KOPT-K1 (cell line): ENCODE measurements around the gene TTLL7.

Experiments
- H3K27ac ChIP-seq: fragments of 200-600 bp; sonication (generic); 2 replicates; pipeline ENCODE4 v1.5.1; 2016; ENCODE audit warnings: antibody characterized with exemption, mild to moderate bottlenecking, low read depth, low read length; ENCODE audit not compliant: poor library complexity, severe bottlenecking
- H3K36me3 ChIP-seq: fragments of 200-600 bp; sonication (generic); 2 replicates; pipeline ENCODE4 v1.5.1; 2017; ENCODE audit warnings: antibody characterized with exemption, mild to moderate bottlenecking, low read length, moderate library complexity; ENCODE audit not compliant: insufficient read depth
- H3K9me3 ChIP-seq: fragments of 200-600 bp; sonication (generic); 2 replicates; pipeline ENCODE4 v1.5.1; 2017; ENCODE audit warnings: antibody characterized with exemption, low read length, mild to moderate bottlenecking; ENCODE audit not compliant: insufficient read depth, poor library complexity, severe bottlenecking

TTLL7 gene, protein sequence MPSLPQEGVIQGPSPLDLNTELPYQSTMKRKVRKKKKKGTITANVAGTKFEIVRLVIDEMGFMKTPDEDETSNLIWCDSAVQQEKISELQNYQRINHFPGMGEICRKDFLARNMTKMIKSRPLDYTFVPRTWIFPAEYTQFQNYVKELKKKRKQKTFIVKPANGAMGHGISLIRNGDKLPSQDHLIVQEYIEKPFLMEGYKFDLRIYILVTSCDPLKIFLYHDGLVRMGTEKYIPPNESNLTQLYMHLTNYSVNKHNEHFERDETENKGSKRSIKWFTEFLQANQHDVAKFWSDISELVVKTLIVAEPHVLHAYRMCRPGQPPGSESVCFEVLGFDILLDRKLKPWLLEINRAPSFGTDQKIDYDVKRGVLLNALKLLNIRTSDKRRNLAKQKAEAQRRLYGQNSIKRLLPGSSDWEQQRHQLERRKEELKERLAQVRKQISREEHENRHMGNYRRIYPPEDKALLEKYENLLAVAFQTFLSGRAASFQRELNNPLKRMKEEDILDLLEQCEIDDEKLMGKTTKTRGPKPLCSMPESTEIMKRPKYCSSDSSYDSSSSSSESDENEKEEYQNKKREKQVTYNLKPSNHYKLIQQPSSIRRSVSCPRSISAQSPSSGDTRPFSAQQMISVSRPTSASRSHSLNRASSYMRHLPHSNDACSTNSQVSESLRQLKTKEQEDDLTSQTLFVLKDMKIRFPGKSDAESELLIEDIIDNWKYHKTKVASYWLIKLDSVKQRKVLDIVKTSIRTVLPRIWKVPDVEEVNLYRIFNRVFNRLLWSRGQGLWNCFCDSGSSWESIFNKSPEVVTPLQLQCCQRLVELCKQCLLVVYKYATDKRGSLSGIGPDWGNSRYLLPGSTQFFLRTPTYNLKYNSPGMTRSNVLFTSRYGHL

DNA sequence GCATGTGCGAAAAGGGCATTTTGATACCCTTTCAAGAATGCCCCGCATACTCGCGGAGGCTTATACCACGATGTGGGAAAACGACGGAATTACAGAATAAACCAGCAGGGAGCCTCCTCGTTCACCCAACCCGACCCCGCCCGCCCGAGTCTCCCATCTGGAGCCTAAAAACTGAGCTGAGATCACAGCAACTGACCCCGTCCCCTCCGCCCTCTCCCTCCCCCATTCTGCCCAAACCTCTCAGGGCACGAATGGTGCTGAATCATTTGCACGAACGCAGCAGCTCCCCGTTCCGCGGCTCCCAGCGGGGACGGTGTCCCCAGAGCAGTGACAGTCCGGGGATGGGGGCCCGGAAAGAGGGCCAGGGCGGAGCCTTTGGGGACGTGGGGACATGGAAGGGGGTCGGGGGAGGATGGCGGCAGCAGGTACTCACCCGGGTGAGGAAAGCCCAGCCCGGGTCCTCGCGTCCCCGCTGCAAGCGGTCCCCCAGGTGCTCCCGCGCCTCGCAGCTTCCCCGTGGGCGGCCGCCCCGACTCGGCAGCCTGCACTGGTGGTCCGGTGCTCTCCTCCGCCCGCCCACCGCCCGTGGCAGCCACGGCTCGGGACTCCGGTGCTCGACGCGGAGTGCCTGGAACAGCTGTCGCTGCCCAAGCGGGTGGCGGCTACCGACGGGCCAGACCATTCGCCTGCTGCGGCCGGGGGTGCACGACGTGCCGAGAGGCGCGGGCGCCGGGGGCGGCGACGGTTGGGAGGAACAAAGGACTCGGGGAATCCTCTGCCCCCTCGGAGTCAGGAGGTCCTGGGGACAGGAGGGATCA lies at the start of gene TTLL7:
TSS of gene TTLL7 (minus strand) at position 635 of the 818 bp plus-strand sequence. CDS start 46,921 bp downstream, outside the sequence.
- Histone ChIP-seq H3K36me3 (no peaks in the 10 kb centered on the region), H3K27ac (peak within 1 kb of the TSS; percentile 40), H3K9me3 (no peaks in the 10 kb centered on the region)

DNA sequence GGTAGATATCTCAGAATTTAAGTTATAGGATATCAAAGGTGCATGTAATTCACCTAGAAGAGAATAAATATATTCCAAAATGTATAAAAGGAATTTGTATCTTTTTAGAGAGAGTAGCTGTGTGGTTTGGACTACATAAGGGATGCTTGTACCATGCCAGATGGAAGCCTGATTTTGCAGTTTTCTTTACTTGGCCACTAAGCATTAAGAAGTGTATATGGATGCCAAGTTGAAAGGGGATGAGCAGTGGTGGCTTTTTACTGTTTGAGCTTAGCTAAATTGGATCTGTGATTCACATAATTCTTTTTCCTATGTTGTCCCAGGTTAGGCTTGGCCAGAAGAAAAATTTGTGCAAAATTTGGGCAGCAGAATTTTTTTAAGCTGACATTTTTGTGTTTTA lies 43.5 kb upstream of the TTLL7 start:
- Histone ChIP-seq H3K27ac (no peak overlapping the region), H3K36me3 (no peaks in the 10 kb centered on the region), H3K9me3 (no peaks in the 10 kb centered on the region)

DNA sequence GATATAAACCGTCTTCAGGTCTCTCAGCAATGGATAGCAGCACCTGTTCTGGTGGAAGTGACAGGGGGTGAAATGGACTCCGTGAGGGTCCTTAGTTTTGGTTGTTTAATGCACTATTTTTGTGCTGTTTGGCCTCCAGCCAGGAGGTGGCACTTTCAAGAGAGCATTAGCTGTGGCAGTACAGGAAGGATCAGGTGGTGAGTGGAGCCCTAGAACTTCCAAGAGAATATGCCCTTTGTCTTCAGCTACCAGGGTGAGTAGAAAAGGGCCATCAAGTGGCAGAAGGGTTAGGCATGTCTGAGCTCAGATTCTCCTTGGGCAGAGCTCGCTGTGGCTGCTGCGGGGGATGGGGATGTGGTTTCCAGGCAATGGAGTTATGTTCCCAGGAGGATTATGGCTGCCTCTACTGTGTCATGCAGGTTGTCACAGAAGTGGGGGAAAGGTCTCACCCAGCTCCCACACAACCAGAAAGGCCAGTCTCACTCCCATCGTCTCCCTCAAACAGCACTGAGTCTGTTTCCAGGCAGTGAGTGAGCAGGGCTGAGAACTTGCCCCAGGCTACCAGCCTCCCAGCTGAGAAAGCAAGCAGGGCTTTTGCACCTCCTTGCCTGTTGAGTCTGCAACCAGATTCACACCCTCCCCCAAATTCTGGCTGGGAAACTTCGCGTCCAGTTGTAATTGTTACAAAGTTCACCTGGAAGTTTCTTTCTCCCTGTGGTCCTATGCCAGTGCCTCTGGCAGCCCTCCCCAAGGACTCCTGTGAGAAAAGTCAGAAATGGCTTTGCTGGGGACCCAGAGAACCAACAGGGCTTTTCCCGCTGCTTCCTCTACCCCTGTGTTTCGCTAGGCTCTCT lies 39.1 kb upstream of the TTLL7 start:
- no peak overlapping the region for H3K27ac ChIP-seq
- no peaks in the 10 kb centered on the region for H3K36me3 ChIP-seq
- peaks cover 5% of the 10 kb centered on the region for H3K9me3 ChIP-seq

DNA sequence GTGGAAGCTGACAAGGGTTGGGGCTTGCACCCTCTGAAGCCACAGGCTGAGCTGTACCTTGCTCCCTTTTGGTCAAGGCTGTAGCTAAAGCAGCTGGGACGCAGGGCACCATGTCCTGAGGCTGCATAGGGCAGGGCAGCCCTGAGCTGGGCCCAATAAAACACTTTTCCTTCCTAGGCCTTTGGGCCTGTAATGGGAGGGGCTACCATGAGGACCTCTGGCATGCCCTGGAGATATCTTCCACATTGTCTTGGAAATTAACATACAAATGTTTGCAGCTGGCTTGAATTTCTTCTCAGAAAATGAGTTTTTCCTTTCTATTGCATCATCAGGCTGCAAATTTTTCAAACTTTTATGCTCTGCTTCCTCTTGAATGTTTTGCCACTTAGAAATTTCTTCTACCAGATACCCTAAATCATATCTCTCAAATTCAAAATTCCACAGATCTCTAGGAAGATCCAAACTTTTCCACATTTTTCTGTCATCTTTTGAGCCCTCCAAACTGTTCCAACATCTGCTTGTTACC lies 32.9 kb upstream of the TTLL7 start:
- no peak overlapping the region for H3K27ac ChIP-seq
- peaks cover 5% of the 10 kb centered on the region for H3K9me3 ChIP-seq
- H3K36me3 ChIP-seq = no peaks in the 10 kb centered on the region

DNA sequence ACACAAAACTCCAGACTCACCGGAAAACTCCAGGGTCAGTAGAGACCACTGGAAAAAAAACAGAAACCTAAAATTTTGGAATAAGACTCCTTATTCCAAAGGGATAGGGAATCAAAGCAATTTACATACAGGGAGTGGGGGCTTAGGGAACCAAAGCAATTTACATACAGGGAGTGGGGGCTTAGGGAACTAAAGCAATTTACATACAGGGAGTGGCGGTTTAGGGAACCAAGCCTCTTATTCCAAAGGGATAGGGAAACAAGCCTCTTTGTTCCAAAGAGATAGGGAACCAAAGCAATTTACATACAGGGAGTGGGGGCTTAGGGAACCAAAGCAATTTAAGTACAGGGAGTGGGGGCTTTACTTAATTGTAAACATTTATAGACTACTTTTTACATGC lies 28.4 kb upstream of the TTLL7 start:
- H3K27ac ChIP-seq = no peak overlapping the region
- H3K36me3 ChIP-seq = no peaks in the 10 kb centered on the region
- peaks cover 2% of the 10 kb centered on the region for H3K9me3 ChIP-seq

DNA sequence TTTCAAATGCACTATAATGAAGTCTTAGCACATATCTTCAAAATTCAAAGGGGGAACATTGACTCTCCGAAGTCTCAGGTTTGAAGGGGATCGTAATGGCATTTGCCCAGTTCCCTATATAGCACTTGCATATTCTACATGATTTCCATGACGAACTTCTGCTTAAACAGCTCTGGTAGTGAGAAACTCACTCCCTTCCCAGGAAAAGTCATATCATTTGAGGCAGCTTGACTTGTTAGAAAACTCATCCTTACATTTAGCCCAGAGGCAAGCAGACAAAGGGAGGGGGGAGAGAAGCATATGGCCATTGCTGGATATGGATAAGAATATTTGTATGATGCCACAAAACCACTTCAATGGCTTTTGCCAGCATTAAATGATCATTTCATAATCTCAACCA lies 27.0 kb upstream of the TTLL7 start:
- Histone ChIP-seq H3K27ac (no peak overlapping the region), H3K36me3 (no peaks in the 10 kb centered on the region)

DNA sequence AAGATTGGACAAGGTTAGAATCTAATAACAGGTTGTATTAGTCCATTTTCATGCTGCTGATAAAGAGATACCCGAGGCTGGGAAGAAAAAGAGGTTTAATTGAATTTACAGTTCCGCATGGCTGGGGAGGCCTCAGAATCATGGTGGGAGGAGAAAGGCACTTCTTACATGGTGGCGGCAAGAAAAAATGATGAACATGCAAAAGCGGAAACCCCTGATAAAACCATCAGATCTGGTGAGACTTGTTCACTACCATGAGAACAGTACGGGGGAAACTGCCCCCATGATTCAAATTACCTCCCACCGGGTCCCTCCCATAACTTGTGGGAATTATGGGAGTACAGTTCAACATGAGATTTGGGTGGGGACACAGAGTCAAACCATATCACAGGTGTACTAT lies 22.9 kb upstream of the TTLL7 start:
- Histone ChIP-seq H3K9me3 (peaks cover 9% of the 10 kb centered on the region), H3K27ac (no peak overlapping the region), H3K36me3 (no peaks in the 10 kb centered on the region)

More for the DNA sequence above, 27.0 kb upstream of the TTLL7 start:
- peaks cover 9% of the 10 kb centered on the region for H3K9me3 ChIP-seq

DNA sequence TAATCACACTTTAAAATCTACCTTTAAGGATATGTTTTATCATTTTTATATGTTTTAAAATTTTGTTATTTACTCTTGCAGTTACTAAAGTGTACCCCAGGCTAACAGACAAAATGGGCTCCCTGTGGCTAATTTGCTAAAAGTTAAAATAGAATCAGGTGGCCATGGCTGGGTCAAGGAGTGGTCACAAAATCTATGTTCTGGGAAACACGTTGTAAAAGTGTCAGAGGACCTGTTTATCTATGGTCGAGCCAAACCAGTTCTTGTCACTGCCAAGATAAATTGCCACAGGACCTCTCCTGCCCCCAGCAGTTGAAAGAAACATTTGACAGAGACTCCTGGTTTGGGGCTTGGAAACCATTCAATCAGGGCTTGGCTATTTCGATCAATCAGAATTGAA lies 21.2 kb upstream of the TTLL7 start:
- Histone ChIP-seq H3K36me3 (no peaks in the 10 kb centered on the region), H3K9me3 (peaks cover 9% of the 10 kb centered on the region), H3K27ac (no peak overlapping the region)

DNA sequence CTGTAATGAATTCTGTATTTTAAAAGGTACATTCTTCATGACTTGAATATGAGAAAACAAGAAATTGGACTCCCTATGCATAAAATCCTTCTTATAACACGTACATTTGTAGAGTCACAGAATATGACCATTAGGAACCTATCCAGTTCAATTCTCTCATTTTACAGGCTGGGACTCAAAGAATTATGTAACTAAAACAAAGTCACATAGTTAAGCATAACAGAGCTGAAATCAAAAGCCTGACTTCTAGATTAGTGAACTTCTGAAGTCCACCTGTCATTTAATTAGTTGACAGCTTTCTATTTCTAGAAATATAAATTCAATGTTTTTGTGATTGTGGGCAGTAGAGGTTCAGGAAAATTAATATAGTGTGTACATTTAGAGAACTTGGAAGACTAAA lies 20.3 kb upstream of the TTLL7 start:
- H3K9me3 ChIP-seq = peaks cover 9% of the 10 kb centered on the region
- no peak overlapping the region for H3K27ac ChIP-seq
- H3K36me3 ChIP-seq = no peaks in the 10 kb centered on the region

DNA sequence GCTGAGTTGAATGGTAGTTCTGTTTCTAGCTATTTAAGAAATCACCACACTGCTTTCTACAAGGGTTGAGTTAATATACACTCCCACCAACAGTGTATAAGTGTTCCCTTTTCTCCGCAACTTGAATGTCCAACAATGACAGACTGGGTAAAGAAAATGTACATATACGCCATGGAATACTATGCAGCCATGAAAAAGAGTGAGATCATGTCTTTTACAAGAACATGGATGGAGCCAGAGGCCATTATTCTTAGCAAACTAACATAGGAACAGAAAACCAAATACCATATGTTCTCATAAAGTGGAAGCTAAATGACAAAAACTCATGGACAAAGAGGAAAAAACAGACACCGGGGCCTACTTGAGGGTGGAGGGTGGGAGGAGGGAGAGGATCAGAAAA lies 14.8 kb upstream of the TTLL7 start:
- H3K9me3 ChIP-seq = no peaks in the 10 kb centered on the region
- no peak overlapping the region for H3K27ac ChIP-seq
- H3K36me3 ChIP-seq = no peaks in the 10 kb centered on the region

DNA sequence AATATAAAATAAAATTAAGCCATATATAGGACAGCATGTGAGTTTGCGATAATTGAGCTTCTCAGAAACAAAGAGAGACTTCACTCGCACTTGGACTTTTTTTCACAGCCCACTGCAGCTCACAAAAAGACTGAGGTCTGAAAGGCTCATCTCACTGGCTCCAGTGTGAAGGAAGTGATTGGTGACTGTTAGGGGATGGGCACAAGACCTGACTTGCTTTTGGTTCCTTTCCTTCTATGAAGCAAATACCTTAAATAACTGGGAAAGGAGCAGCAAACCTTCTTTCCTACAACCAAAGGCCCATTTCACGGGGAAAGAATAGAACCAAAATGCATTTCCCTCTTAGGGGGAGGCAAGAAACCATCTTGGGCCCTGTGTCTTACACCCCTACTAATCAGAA lies 13.1 kb upstream of the TTLL7 start:
- H3K36me3 ChIP-seq = no peaks in the 10 kb centered on the region
- no peak overlapping the region for H3K27ac ChIP-seq
- no peaks in the 10 kb centered on the region for H3K9me3 ChIP-seq

DNA sequence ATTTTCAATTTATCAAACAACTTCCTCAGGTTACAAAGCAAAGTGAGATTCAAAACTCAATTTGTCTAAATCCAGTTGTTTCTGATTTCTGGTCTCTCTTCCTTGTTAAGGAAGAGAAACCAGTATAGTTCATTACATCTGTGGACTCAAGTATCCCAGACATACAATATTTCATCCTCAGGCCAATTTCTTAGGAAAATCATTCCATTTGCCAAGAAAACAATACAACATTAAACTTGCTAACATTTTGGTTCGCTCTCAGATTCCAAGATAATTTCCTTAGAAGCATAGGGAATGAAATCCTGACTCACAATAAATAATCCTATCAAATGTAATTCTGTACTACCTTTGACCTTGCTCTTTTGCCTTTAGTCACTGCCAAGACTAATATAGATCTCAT lies 11.2 kb upstream of the TTLL7 start:
- H3K9me3 ChIP-seq = no peaks in the 10 kb centered on the region
- no peak overlapping the region for H3K27ac ChIP-seq
- H3K36me3 ChIP-seq = no peaks in the 10 kb centered on the region

DNA sequence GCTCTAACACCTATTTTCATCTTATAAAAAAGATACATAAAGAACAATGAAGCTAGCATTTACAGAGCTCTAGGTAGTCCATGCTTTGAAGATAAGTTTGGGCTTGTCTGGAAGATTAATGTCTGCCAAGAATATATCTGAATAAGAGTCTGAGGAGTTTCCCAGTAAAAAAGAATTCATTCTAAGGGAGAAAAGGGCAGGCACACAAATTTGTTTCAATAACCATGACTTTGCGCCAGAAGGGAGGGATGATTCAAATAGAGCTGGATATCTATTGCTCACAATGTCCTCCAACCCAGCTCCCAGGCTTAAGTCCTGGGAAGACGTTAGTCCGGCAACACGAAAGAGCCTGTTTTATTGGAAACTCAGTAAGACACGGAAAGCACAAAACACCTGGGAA lies 9.7 kb upstream of the TTLL7 start:
- no peaks in the 10 kb centered on the region for H3K36me3 ChIP-seq
- H3K27ac ChIP-seq = no peak overlapping the region
- no peaks in the 10 kb centered on the region for H3K9me3 ChIP-seq

DNA sequence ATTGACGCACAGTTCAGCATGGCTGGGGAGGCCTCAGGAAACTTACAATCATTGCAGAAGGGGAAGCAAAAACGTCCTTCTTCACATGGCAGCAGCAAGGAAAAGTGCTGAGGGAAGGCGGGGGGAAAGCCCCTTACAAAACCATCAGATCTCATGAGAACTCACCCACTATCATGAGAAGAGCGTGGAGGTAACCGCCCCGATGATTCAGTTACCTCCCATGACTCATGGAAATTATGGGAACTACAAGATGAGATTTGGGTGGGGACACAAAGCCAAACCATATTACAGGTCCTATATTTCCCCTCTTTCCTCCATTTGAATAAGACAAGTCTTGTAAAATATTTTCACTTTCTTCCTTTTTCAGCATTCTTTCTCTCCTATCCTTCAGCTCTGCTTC lies 7.7 kb upstream of the TTLL7 start:
- H3K36me3 ChIP-seq = no peaks in the 10 kb centered on the region
- H3K27ac ChIP-seq = no peak overlapping the region
- H3K9me3 ChIP-seq = no peaks in the 10 kb centered on the region
